Measurements from ENCODE around the gene NUDT7.

The NUDT7 gene

GRCh38 chr16:77782694-77783093 is 60.4 kb downstream of the NUDT7 start:
- no peak for DNase-seq

- no peak for DNase-seq
Observed at GRCh38 chr16:77784441-77785372, 62.4 kb downstream of the NUDT7 start.

DNA sequence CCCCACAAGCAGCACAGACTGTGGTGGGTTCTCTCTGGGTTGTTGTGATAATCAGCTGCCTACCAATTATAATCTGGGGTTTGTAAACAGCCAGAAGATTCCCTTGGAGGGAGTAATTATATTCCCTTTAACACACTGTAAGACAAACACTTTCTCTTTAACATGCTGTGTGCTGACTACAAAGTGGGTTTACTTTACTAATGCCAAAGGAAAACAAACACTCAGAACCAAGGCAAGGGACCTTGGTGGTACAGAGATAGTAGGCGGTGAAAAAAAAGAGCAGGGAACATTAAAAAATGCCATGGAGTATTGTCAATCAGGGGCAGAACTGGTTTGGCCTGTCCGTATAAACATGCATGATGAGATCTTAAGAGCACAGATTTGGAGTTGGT is 63.1 kb downstream of the NUDT7 start:
- no peak for DNase-seq

GRCh38 chr16:77786186-77786847 is 64.0 kb downstream of the NUDT7 start:
- no peak for DNase-seq

GRCh38 chr16:77787452-77787851 is 65.1 kb downstream of the NUDT7 start:
- no peak for DNase-seq

DNA sequence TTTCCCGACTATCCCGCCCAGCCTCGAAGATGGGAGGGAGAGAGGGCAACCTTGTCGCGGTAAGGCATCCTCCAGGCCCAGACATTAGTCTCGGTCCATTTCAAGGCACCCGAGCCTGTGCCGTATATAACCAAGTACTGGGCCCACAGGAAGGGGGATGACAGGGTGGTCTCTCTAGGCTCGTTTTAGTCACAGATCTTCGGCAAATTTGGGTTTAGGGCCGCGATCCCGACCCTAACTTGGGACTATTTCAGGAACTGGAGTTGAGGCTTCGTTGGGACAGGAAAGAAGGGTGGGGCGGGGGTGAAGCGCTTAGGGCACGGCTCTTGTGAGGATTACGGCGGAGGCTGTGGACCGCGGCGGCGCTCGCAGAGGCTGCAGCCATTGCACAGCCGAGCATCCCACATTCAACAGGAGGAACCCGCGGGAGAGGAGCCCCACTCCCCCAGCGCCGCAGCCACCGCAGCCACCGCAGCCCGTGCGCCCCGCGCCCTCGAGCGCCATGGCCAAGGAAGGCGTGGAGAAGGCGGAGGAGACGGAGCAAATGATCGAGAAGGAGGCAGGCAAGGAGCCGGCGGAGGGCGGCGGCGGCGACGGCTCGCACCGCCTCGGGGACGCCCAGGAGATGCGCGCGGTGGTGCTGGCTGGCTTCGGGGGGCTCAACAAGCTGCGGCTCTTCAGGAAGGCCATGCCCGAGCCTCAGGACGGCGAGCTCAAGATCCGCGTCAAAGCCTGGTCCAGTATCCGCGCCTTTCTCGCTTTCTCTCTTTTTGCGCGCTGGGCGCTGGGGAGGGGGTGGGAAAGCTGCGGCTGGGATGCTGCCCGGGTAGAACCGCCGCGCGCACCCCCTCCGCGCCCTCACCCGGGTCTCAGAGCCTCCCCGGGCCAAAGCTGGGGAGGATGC is 66.1 kb downstream of the NUDT7 start, which contains the start of gene VAT1L:
Gene VAT1L (plus strand): TSS at position 384 of the 904 bp plus-strand sequence. CDS start 119 bp downstream, at position 503.
- DNase-seq = no peak

- no peak for DNase-seq
Observed at GRCh38 chr16:77789085-77790008, 67.0 kb downstream of the NUDT7 start.

DNA sequence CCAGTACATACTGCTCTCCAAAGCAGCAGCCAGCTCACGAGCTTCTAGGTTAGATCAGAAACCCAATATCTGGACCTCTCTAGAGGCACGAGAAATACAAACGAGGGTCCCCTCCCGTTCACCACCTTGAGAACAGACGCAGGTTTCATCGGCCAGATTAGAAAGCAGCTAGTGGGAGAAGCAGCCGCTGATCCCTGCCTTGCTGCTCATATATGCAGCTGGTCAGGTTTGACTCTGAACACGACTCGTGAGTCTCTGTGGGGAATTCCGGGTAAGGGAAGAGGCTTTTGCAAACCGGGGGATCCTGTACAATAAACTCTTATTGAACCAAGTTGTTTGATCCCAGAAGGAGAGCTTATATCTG is 67.7 kb downstream of the NUDT7 start:
- no peak for DNase-seq

GRCh38 chr16:77790912-77791311 is 68.6 kb downstream of the NUDT7 start:
- DNase-seq = no peak
